ENCODE measurements around the gene SLC4A9. TPM values are rescaled to one million over a fixed set of nuclear protein-coding genes. Genes with fewer than 3 reads are reported as not detected.

The SLC4A9 gene
- total and polyA plus RNA-seq, 4 donors = not detected

- TF ChIP-seq ZBTB33 (IDR thresholded peaks at IDR 0.05) (peak; percentile 77), RAD21 (IDR thresholded peaks at IDR 0.05) (peak in 1 of 2 donors; percentile 11), SP1 (IDR thresholded peaks at IDR 0.05) (peak; percentile 99), EGR1 (IDR thresholded peaks at IDR 0.05; ENCODE audit: low read depth in 2 of 2) (peak in 1 of 2 donors; percentile 7), NR2F2 (IDR thresholded peaks at IDR 0.05) (peak; percentile 81), MAX (IDR thresholded peaks at IDR 0.05) (peak; percentile 30), HNF4G (IDR thresholded peaks at IDR 0.05) (no peak)
Measured at GRCh38 chr5:140401362-140402257, 41.6 kb downstream of the SLC4A9 start, which contains the start of gene ANKHD1 (continued).

- peak overlapping the region; percentile 76 to 84 for H3K9ac ChIP-seq (ENCODE audit: low read depth in 1 of 2, low read length in 2 of 2)
- peak overlapping the region; percentile 90 to 98 (median 91) for H3K4me3 ChIP-seq (ENCODE audit: low read depth in 1 of 3, low read length in 3 of 3)
- no peaks in the 10 kb centered on the region for H3K36me3 ChIP-seq (ENCODE audit: control insufficient read depth in 4 of 4, insufficient read depth in 3 of 4, low read depth in 1 of 4, low read length in 3 of 4)
- no peak for TF ChIP-seq NR2F2 (IDR thresholded peaks at IDR 0.05)
- peak; percentile 27 to 29 for TF ChIP-seq HNF4A (conservative IDR thresholded peaks at IDR 0.05)
- TF ChIP-seq GABPA (IDR thresholded peaks at IDR 0.05 in 1 of 2, conservative IDR thresholded peaks at IDR 0.05 in 1 of 2) = peak; percentile 22 to 35
- no peak for TF ChIP-seq MAX (IDR thresholded peaks at IDR 0.05)
- no peak for TF ChIP-seq EGR1 (IDR thresholded peaks at IDR 0.05; ENCODE audit: low read depth in 2 of 2)
- TF ChIP-seq HNF4G (IDR thresholded peaks at IDR 0.05) = no peak
- TF ChIP-seq RXRA (IDR thresholded peaks at IDR 0.05) = peak in 1 of 2 donors; percentile 7
- TF ChIP-seq JUND (IDR thresholded peaks at IDR 0.05) = no peak
- no peak for TF ChIP-seq ATF3 (IDR thresholded peaks at IDR 0.05)
- no peak for TF ChIP-seq TAF1 (conservative IDR thresholded peaks at IDR 0.05)
- TF ChIP-seq CTCF (IDR thresholded peaks at IDR 0.05; ENCODE audit: low read depth, low read length, missing input control) = no peak
- TF ChIP-seq FOXA2 (IDR thresholded peaks at IDR 0.05) = no peak
- TF ChIP-seq RAD21 (IDR thresholded peaks at IDR 0.05) = peak in 1 of 2 donors; percentile 13
- TF ChIP-seq REST (IDR thresholded peaks at IDR 0.05) = peak; percentile 89
- TF ChIP-seq SP1 (IDR thresholded peaks at IDR 0.05) = no peak
- no peak for TF ChIP-seq FOXA1 (IDR thresholded peaks at IDR 0.05)
- no peak for TF ChIP-seq ZBTB33 (IDR thresholded peaks at IDR 0.05)
- TF ChIP-seq YY1 (IDR thresholded peaks at IDR 0.05) = no peak
- DNase-seq (ENCODE audit: low spot score) = peak; percentile 67
- H3K4me1 ChIP-seq (ENCODE audit: control insufficient read depth in 4 of 4, insufficient read depth in 4 of 4, low read length in 3 of 4) = peaks cover 1 to 28% (median 19%) of the 10 kb centered on the region in 4 donors
- no peaks in the 10 kb centered on the region for H3K9me3 ChIP-seq (ENCODE audit: control insufficient read depth in 4 of 4, low read length in 3 of 4)
- peak overlapping the region; percentile 87 to 89 for H3K27ac ChIP-seq (ENCODE audit: low read depth in 1 of 2, low read length in 2 of 2)
- 2% methylated on average over 36 of the region's 36 CpGs for WGBS
- no peaks in the 10 kb centered on the region for H3K27me3 ChIP-seq (ENCODE audit: control insufficient read depth in 4 of 4, insufficient read depth in 4 of 4, low read length in 3 of 4)
Measured at GRCh38 chr5:140402258-140403074, 42.5 kb downstream of the SLC4A9 start.
